ENCODE data around the gene ARHGEF1. TPM values are rescaled to one million over a fixed set of nuclear protein-coding genes. Genes with fewer than 3 reads are reported as not detected.

Gene ARHGEF1
- total RNA-seq, 1 donor from 2014 or later: 353 TPM

DNA sequence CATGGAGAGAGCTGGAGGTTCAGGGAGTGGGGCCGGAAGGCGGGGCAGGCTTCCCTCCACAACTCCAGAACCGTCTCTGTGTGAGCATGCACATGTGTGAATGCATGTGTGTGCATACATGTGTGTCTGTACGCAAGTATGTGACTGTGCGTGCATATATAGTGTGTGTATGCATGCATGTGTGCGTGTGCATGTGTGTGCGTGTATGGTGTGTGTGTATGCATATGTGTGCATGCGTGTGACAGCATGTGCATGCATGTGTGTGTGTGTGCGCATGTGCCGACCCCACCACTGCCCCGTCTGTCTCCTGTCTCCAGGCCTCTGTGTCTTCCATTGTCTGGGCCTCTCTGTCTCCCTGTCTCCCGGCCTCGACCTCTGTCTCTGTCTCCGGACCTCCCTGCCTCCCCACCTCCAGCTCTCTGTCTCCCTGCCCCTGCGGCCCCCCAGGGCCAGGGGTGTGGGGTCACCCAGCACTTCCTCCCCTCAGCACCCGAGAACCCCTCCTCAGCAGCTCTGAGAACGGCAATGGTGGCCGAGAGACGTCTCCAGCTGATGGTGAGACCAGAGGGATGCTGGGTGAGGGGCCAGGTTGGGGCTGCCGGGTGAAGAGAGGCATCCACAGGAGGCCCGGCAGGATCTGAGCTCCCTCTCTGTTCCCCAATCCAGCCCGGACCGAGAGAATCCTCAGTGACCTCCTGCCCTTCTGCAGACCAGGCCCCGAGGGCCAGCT lies 22.5 kb downstream of the ARHGEF1 start:
- Mint-ChIP-seq H3K36me3 (ENCODE audit: low read depth) (peaks cover 68% of the 10 kb centered on the region), H3K4me1 (ENCODE audit: low read depth) (peaks cover 6% of the 10 kb centered on the region), H3K27ac (no peak overlapping the region)

DNA sequence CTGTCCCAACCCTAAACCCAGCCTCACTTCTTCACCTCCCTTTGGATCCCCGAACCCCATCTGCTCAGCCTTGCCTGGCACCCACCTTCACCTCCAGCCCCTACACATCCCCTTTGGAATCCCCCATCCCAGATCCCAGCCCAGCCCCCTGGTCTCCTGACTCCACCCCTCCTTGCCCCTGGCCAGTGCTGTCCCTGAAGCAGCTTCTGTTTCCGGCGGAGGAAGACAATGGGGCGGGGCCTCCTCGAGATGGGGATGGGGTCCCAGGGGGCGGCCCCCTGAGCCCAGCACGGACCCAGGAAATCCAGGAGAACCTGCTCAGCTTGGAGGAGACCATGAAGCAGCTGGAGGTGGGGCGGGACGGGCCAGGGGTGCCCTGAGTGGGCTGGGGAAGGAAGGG lies 23.3 kb downstream of the ARHGEF1 start:
- H3K9me3 Mint-ChIP-seq: no peaks in the 10 kb centered on the region
- peaks cover 6% of the 10 kb centered on the region for H3K27me3 Mint-ChIP-seq (ENCODE audit: low read depth)
- peaks cover 72% of the 10 kb centered on the region for H3K36me3 Mint-ChIP-seq (ENCODE audit: low read depth)
- H3K27ac Mint-ChIP-seq: peak overlapping the region; percentile 31
- no peak overlapping the region for H3K4me3 Mint-ChIP-seq (ENCODE audit: low read depth)
- H3K4me1 Mint-ChIP-seq (ENCODE audit: low read depth): peaks cover 6% of the 10 kb centered on the region
- no peak for DNase-seq (ENCODE audit: low spot score)
- intact Hi-C loops (cut with micrococcal nuclease): no loop called here

More for the DNA sequence above, 22.5 kb downstream of the ARHGEF1 start:
- Mint-ChIP-seq H3K9me3 (no peaks in the 10 kb centered on the region), H3K27me3 (ENCODE audit: low read depth) (no peaks in the 10 kb centered on the region), H3K4me3 (ENCODE audit: low read depth) (no peak overlapping the region)
- intact Hi-C loops (cut with micrococcal nuclease): no loop called here
- DNase-seq (ENCODE audit: low spot score): no peak

DNA sequence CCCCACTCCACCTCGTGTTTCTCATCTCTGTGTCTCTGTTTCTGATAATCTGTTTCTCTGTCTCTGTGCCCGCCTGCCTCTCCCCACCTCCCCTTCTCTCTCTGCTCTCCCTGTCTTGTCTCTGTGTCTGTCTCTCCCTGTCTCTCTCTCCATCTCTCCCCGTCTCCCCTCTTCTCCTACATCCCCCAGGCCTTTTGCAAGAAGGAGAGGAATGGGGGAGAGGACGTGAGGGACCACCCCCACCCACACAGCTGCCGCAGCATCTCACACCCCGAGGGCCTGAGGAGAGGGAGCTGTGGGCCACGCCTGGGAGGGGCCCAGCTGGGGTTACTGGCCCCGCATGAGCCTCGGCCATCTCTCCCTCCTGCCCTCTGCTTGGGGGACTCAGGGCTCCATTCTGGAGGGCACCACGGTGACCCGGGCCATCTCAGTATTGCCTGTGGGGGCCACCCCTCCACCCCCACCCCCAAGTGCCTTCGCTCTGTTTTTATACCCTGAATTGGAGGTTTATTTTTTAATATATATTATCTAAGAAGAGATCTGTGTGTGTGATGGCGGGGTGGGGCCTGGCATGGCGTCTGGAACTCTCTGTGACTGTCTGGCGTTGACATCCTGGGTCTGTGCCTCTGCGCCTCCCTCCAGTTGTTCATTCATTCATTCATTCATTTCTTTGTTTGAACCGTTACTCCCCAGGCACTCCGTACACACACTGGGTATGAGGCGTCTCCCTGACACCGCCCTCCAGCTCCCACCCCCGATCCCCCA lies 24.1 kb downstream of the ARHGEF1 start:
- H3K4me3 Mint-ChIP-seq (ENCODE audit: low read depth): no peak overlapping the region
- intact Hi-C loops (cut with micrococcal nuclease): no loop called here
- DNase-seq (ENCODE audit: low spot score): no peak
- peak overlapping the region; percentile 9 for H3K27ac Mint-ChIP-seq
- peaks cover 7% of the 10 kb centered on the region for H3K4me1 Mint-ChIP-seq (ENCODE audit: low read depth)
- peaks cover 71% of the 10 kb centered on the region for H3K36me3 Mint-ChIP-seq (ENCODE audit: low read depth)
- no peaks in the 10 kb centered on the region for H3K9me3 Mint-ChIP-seq
- H3K27me3 Mint-ChIP-seq (ENCODE audit: low read depth): peaks cover 13% of the 10 kb centered on the region

DNA sequence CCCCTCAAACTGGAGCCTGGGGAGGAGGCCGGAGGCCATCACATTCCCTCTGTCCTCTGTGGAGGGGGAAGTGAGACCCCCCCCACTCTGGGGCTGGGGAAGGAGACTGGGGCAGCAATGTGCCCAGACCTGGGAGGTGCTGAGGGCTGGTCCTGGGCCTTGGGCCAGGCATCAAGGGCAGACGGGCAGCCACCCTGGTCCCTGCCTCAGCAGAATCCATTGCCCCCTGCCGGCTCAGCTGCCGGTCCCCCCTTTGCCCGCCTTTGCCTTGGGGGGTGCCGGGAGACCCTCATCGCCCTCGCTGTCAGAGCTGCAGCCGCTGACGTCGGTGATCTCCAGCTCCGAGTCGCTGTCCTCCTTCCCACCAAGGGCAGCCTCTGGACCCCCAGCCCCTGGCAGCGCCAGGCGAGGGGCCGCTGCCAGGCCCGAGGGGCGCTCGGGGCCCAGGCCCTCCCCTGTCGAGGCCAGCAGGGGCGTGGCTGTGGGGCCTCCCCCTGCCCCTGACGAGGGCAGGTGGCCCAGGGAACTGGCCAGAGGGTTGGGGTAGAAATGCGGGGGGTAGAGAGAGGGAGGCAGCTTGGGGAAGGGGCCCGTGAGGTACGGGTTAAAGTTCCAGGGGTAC lies 25.1 kb downstream of the ARHGEF1 start:
- no peak for DNase-seq (ENCODE audit: low spot score)
- H3K9me3 Mint-ChIP-seq: no peaks in the 10 kb centered on the region
- peaks cover 7% of the 10 kb centered on the region for H3K4me1 Mint-ChIP-seq (ENCODE audit: low read depth)
- intact Hi-C loops (cut with micrococcal nuclease): no loop called here
- H3K27ac Mint-ChIP-seq: no peak overlapping the region
- H3K27me3 Mint-ChIP-seq (ENCODE audit: low read depth): peaks cover 18% of the 10 kb centered on the region
- H3K4me3 Mint-ChIP-seq (ENCODE audit: low read depth): no peak overlapping the region
- H3K36me3 Mint-ChIP-seq (ENCODE audit: low read depth): peaks cover 61% of the 10 kb centered on the region

DNA sequence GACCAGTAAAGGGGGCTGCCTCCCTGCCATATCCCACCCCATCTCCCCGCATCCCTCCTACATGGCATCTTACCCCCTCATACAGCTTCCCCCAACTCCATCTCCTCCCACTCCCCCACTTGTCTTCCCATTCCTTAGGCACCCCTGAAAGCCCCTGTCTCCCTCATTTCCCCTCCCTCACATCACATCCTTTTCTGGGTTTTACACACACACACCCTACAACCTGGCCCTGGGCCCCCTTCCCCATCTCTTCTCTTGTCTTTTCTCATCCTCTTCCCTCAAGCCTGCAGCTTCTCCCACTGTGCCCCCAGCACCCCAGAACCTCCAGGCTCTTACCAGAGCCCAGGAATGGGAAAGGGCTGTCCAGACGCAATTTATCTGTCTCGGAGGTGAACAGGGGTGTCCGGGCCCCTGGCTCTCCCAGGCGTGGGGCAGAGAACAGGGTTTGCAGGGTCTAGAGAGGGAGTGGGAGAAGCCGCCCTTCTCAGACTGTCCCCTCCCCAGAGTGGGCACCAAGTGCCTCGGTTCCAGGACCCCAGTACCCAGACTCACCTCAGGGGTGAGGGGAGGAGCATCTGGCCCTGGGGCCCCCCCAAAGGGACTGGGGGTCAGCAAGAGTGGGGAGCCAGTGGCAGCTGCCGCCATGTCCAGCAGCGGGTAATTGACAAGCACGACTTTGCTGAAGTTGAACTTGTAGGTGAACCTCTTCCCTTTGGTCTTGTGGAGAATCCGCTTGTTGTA lies 25.9 kb downstream of the ARHGEF1 start:
- no peak for DNase-seq (ENCODE audit: low spot score)
- Mint-ChIP-seq H3K27ac (no peak overlapping the region), H3K4me1 (ENCODE audit: low read depth) (peaks cover 7% of the 10 kb centered on the region), H3K4me3 (ENCODE audit: low read depth) (no peak overlapping the region), H3K9me3 (no peaks in the 10 kb centered on the region), H3K27me3 (ENCODE audit: low read depth) (peaks cover 23% of the 10 kb centered on the region), H3K36me3 (ENCODE audit: low read depth) (peaks cover 53% of the 10 kb centered on the region)
- intact Hi-C loops (cut with micrococcal nuclease): no loop called here

DNA sequence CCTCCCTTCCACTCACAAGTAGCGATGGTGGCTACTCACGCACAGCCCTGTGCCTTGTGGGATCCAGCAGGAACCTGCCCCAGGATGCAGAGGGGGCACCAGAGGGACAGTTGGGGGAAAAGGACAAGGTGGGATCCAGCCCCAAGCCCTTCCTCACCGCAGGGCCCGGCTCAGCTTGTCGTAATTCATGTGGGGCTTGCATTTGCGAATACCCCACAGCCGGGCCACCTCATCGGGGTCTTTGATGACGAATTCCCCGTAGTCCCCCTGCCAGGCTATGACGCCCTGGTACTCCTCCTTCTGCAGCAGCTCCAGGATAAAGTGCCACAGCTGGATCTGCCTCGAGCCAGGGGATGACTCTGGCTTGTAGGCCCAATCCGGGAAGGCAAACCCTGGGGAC lies 26.7 kb downstream of the ARHGEF1 start:
- no peak overlapping the region for H3K4me3 Mint-ChIP-seq (ENCODE audit: low read depth)
- peaks cover 30% of the 10 kb centered on the region for H3K27me3 Mint-ChIP-seq (ENCODE audit: low read depth)
- DNase-seq (ENCODE audit: low spot score): no peak
- peaks cover 7% of the 10 kb centered on the region for H3K4me1 Mint-ChIP-seq (ENCODE audit: low read depth)
- H3K36me3 Mint-ChIP-seq (ENCODE audit: low read depth): peaks cover 46% of the 10 kb centered on the region
- intact Hi-C loops (cut with micrococcal nuclease): no loop called here
- no peaks in the 10 kb centered on the region for H3K9me3 Mint-ChIP-seq
- no peak overlapping the region for H3K27ac Mint-ChIP-seq

DNA sequence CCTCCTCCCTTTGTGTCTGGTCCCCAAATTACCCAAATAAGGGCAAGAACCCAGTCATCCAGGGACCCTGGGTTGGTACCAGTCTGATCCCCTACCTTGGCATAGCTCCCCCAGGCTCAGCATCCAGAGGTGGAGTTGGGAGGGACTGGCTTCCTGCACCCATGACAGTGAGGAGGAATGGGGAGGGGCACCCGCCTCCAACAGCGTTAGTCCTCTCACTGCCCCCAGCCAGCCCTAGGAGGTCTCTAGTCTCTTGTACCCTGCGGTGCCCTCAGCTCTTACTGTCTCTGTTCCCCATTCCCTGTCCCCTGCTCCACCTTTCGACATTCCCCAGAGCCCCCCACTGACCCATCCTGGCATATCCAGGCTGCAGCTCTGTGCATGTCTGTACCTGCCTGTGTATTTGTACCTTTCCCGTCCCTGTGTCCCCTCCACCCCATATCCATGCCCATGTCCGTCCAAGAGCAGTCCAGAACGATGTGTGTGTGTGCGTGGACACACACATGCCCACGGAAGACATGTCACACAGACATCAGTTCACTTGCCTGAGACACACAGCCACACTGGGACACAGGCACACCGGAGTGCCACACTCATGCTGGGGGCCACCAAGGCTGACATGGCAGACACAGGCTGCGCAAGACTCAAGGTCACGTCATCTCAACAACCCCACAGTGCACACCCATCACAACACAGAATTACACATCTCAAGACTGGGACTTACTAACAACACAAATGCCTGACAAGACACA lies 27.4 kb downstream of the ARHGEF1 start:
- Mint-ChIP-seq H3K27me3 (ENCODE audit: low read depth) (peaks cover 31% of the 10 kb centered on the region), H3K36me3 (ENCODE audit: low read depth) (peaks cover 39% of the 10 kb centered on the region), H3K9me3 (no peaks in the 10 kb centered on the region), H3K4me3 (ENCODE audit: low read depth) (no peak overlapping the region), H3K27ac (no peak overlapping the region), H3K4me1 (ENCODE audit: low read depth) (peaks cover 7% of the 10 kb centered on the region)
- intact Hi-C loops (cut with micrococcal nuclease): no loop called here
- no peak for DNase-seq (ENCODE audit: low spot score)

DNA sequence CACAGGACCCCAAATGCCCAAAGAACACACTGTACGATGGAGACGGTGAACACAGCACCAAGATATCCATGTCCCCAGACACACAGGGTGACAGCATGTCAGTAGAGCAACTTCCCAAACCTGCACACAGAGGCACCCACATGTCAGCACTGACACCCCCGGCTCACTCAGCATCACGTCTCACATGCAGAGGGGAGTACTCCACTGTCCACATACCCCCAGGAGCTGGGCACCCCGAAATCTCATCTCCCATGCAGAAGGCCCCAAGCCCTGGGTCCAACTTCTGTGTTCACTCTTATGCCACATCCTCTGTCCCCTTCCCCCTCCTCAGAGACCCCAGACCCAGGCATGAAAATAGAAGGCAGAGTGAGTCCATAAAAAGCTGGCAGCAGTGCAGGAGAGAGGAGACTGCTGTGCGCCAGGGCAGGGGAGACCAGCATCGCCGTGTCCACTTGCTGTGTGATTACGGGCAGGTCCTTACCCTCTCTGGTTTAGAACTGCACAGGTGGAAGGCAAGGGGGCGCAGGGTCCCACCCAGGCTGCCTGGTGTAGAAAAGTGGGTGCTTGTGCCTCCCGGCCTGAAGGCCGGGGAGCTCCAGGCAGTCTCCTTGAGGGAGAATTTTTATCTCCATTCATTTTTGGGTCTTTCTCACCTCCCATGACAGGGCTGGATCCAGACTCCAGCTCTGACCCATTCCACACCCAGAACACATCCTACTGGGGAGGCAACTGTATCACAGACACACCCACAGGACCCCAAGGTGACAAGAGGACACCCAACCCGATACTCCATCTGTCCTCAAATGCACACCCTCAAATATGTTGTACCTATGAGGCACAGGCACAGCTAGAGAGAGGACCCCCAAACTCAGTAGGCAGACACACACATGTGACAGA lies 28.3 kb downstream of the ARHGEF1 start:
- no peak overlapping the region for H3K27ac Mint-ChIP-seq
- intact Hi-C loops (cut with micrococcal nuclease): no loop called here
- H3K4me3 Mint-ChIP-seq (ENCODE audit: low read depth): no peak overlapping the region
- no peaks in the 10 kb centered on the region for H3K9me3 Mint-ChIP-seq
- peaks cover 31% of the 10 kb centered on the region for H3K36me3 Mint-ChIP-seq (ENCODE audit: low read depth)
- peaks cover 4% of the 10 kb centered on the region for H3K4me1 Mint-ChIP-seq (ENCODE audit: low read depth)
- DNase-seq (ENCODE audit: low spot score): no peak
- peaks cover 31% of the 10 kb centered on the region for H3K27me3 Mint-ChIP-seq (ENCODE audit: low read depth)

DNA sequence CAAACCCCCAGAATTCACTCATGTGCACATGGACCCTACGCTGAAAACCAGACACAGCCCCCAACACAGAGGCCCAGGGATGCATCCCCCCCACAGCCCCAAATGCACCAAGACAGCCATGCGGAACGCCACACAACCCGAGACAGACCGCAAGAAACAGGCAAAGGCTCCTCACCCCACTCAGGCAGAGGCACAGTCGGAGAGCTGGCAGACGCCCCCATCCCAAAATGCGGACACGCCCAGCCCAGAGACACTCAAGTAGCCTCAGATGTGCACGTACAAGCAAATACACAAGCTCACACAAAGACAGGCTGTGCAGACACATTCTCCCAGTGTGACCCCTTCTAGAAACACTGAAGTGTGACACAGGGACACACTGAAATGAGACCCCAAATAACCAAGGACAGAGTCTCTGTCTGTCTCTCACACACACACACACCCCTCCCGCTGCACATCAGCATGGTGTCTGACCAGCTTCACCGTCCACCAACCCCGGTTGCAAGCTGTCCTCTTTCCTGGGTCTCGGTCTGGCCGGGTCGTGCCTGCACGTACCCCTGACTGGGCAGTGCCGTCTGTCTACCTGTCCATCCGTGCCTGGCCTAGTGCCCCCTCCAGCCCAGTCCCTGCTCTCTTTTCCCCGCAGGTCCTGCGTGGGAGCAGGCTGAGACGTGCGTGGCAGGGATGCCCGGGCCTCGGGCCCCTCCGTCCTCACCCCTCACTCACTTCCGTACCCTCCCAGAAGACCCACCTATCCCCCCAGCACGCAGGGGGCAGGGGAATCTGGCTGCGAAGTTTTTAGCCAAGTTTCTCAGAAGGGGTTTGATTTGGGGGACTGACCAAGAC lies 29.1 kb downstream of the ARHGEF1 start:
- Mint-ChIP-seq H3K27me3 (ENCODE audit: low read depth) (peaks cover 31% of the 10 kb centered on the region), H3K27ac (no peak overlapping the region), H3K4me3 (ENCODE audit: low read depth) (no peak overlapping the region), H3K4me1 (ENCODE audit: low read depth) (peaks cover 4% of the 10 kb centered on the region), H3K36me3 (ENCODE audit: low read depth) (peaks cover 25% of the 10 kb centered on the region), H3K9me3 (no peaks in the 10 kb centered on the region)
- no peak for DNase-seq (ENCODE audit: low spot score)
- intact Hi-C loops (cut with micrococcal nuclease): no loop called here

DNA sequence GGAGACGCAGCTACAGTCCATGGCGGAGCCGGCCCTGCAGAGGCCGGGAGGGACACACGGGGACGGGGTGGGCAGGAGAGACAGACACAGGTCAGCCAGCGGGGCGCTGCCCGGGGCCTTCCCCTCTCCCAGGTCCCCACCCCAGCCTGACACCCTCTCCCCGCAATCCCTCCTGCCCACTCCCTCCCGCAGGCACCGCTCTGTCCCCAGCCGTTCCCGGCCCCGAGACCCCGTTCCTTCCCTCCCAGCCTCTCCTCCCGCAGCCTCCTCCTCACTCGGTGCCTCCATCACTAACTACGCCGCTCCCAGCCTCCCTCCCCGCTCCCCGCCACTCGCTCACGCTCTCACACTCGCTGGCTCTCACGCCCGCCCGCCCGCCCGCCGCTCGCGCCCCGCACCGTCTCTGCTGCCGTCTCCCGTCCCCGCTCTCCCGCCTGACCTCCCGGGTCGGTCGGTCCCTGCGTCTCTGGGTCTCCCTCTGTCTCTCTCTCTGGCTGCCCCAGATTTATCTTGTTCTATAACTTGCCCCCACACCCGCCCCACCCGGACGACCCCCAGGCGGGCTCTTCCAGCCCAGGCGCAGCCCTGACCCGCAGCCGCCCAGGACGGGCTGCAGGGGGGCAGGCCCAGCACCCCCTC lies 30.0 kb downstream of the ARHGEF1 start:
- intact Hi-C loops (cut with micrococcal nuclease): no loop called here
- no peak for DNase-seq (ENCODE audit: low spot score)
- peaks cover 4% of the 10 kb centered on the region for H3K4me1 Mint-ChIP-seq (ENCODE audit: low read depth)
- peaks cover 20% of the 10 kb centered on the region for H3K36me3 Mint-ChIP-seq (ENCODE audit: low read depth)
- no peak overlapping the region for H3K4me3 Mint-ChIP-seq (ENCODE audit: low read depth)
- no peak overlapping the region for H3K27ac Mint-ChIP-seq
- peaks cover 31% of the 10 kb centered on the region for H3K27me3 Mint-ChIP-seq (ENCODE audit: low read depth)
- H3K9me3 Mint-ChIP-seq: no peaks in the 10 kb centered on the region
